Measurements from ENCODE around the gene KIF26A.

GRCh38 chr14:104110491-104111209 lies 27.7 kb upstream of the KIF26A start:
- TF ChIP-seq CTCF (IDR thresholded peaks at IDR 0.05) (no peak), POLR2A (IDR thresholded peaks at IDR 0.05) (no peak)
